GM18508 (cell line): ENCODE data around the gene HPSE2.
"Not testable (repeated sequence)": the region's sequence is repeated elsewhere in the genome, so short reads cannot be mapped to it uniquely, and the experiment has no call there.

Source experiments
- ATAC-seq: cut with Tn5 transposase; IDR thresholded peaks from one replicate; pipeline ENCODE4 v1.9.1; 2021; ENCODE audit warnings: moderate number of reproducible peaks; ENCODE audit not compliant: insufficient read depth, unreplicated experiment

The HPSE2 gene

DNA sequence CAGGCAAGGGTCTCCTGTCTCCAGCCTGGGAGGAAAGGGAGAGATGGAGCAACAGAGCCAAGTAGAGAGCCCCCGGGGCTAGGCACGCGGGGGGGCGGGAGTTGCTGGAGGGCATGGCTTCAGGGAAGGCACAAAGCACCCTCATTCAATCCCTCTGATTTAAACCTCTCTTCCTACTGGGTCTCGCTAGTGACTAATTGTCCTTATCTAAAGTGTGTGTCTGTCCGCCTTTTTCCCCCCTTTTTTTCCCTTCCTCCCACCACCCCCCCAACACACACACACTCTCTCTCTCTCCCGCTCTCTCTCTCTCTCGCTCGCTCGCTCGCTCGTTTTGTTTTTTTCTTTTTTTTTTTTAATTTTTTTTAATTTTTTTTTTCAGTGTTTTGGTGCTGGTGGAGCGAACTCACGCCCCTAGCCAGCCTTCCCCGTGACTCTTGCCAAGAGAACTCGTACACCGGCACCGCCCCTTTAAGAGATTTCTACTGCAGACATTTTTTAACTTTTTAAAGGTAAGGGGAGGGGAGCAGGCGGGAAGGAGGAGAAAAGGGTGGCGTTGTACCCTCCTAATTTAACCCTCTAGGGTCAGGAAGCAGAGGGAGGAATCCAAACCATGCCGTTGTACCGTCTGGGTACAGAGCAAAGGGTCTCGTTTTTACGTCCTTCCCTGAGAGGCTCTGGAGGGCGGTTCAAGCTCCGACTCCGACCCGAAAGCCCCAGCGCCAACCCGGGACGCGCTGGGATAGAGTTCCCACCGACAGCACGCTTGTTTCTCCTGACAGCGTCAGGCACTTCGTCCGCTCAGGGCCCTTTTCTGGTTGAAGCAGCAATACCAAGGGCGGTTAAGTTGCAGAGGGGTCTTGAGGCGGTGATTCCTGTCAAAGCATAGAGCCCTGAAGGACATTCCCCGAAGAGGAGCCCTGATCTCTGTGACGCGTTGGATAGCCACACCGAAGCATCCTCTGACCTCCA is at the start of gene HPSE2:
Gene HPSE2 (minus strand): TSS at position 195 of the 969 bp plus-strand sequence.
- no peak for ATAC-seq

DNA sequence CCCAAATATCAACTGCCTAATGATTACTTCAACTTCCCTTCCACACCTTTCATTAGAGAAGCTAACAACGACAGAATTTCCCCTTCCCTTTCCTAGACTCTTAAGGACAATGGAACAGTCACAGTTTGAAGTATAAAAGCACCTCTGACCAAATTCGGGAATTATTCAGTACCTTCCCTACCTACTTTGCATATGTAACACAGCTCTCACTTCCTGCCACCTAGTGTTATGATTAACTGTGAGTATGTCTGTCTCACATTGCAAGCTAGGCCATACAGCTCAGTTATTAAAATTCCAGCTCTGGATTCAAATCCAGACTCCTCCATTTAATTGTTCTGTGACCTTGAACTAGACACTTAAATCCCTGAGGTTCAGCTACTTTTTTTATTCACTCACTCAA is 44.8 kb upstream of the HPSE2 start:
- ATAC-seq = no peak

DNA sequence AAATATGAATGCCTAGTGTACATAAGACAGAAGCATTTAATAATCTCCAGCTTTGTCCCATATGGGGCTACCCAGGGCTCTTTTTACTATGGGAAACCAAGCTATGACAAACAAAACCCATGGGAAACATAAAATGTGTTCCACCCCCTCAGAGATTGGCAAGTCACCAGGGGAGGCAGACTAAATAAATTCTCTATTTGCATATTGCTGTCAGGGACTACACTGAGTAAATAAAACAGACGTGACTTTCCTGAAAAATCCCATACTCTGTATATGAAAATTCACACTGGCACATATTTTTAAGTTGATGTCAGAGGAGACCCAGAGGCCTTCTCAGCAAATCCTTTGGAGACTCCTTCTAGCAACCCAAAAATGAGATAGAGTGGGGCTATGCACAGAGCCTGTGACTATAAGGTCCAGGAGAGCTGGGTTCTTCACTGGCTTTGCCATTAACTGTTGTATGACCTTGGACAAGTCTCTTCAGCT is 44.0 kb upstream of the HPSE2 start:
- no peak for ATAC-seq

DNA sequence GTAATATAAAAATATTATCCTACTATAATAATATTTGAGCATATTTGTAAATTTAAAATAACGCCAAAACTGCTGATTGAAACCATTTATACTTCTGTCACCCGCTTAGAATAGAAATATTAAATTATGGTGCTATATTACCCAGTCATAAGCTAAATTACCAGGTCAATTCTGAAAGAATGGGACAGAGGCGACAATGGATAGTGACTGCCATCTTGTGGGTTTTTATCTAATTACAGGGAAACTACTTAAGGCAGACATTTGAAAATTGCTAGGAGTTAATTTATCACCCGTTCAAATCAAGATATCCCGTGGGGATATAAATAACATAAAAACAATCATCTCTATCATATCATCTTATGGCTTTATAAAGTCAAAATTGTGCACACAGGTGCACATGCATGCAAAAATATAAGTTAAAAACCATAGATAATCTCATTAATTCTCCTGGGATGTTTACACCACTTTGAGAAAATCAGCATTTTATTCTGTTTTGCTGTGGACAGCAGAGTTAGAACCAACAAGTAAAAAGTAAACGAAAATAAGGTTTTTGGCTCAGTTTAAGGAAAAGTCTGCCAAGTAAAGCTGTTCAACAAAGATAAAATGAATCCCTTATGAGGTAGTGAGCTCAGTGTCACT is 41.3 kb upstream of the HPSE2 start:
- ATAC-seq = no peak

DNA sequence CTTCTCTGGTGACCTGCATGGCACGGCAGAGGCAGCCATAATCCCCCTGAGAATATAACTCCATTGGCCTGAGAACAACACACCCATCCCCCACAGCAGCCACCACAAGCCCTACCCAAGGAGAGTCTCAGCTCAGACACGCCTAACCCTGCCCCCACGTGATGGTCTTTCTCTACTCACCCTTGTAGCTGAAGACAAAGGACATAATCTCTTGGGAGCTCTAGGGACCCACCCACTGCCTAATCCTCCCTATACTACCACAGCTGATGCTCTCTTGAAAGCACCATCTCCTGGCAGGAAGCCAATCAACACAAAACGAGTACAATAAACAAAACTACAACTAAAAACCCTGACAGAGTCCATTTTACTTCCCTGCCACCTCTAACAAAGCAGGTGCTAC is 30.7 kb upstream of the HPSE2 start:
- ATAC-seq = no peak

DNA sequence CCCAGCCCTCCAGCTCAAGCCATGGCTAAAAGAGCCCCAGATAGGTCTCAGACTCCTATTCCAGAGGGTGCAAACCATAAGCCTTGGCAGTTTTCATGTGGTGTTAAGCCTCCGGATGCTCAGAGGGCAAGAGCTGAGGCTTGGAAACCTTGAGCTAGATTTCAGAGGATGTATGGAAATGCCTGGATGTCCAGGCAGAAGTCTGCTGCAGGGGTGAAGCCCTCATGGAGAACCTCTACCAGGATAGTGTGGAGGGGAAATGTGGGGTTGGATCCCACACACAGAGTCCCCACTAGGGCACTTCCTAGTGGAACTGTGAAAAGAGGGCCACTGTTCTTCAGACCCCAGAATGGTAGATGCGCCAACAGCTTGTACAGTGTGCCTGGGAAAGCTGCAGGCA is 13.2 kb upstream of the HPSE2 start:
- ATAC-seq = no peak

DNA sequence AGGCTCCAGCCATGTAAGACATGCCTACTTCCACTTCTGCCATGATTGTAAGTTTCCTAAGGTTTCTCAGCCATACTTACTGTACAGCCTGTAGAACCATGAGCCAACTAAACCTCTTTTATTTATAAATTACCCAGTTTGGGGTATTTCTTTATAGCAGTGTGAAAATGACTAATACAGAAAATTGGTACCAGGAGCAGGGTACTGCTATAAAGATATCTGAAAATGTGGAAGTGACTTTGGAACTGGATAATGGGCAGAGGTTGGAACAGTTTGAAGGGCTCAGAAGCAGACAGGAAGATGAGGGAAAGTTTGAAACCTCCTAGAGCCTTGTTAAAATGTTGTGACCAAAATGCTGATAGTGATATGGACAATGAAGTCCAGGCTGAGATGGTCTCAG is 12.2 kb upstream of the HPSE2 start:
- ATAC-seq = not testable (repeated sequence)

DNA sequence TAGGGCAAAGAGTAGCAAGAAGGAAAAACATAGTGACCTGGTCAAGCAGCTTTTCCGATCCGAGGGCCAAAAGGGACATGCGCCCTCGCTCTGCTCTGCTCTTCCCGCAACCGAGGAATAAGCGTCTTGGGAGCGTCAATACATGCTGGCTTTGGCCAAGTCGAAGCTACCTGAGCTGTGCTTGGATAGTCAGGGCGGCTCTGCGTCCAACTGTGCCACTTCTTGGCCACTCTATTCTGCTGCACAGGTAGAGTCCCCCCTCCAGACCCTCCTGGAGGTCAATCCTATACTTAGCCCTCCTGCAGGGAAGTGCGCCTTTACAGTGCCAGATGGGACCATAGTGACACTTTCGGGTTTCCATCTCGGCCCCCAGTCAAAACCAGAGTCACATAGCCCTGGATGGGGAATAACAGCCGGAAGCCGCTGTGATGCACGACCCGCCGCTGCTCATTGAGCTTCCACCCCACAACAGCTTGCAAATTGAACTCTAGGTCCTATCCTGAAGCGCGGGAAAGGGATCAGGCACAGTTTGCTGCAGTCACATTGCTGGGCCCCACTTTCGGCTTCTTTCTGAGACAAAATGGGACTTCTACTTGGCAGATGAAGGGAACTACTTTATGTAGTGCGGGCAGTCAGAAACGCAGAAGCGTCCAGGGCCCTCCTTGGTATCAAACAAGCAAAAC is 1.1 kb upstream of the HPSE2 start:
- ATAC-seq = no peak

DNA sequence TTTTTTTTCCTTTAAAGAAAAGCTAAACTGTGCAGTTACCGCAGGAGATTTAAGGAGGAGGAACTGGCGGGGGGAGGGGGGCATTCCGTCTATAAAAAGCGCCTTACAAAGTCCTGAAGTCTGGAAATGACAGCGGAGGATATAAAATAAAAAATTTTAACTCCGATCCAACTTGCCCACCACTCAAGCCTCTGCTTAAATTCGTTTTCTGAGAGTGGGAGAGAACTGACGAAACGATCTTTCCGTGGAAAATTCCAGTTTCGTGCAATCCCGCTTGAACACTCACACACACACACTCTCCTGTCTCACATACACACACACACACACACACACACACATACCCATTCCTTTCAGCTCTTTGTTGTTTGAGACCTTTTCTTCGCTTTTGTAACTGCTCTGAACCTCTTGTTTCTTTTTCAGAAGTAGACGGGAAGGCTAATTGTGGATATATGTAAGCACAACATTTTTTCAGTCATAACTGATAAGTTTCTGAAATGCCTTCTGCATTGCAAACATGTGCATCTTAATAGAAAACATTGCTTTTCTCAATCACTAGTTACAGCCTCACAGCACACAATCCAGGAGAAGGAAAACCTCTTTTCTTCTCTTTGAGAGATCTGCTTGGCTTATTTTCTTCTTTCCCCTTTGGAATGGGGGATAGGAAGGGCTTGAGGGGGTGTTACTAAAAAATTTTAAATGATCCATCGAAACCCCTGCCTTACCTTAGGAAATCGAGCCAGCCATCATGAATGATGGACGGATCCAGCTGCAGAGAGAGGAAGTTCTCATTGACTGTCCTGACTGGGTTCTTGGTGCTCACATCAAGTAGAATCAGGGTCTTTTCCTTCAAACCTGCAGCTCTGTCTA is 628 bp downstream of the HPSE2 start:
- no peak for ATAC-seq

DNA sequence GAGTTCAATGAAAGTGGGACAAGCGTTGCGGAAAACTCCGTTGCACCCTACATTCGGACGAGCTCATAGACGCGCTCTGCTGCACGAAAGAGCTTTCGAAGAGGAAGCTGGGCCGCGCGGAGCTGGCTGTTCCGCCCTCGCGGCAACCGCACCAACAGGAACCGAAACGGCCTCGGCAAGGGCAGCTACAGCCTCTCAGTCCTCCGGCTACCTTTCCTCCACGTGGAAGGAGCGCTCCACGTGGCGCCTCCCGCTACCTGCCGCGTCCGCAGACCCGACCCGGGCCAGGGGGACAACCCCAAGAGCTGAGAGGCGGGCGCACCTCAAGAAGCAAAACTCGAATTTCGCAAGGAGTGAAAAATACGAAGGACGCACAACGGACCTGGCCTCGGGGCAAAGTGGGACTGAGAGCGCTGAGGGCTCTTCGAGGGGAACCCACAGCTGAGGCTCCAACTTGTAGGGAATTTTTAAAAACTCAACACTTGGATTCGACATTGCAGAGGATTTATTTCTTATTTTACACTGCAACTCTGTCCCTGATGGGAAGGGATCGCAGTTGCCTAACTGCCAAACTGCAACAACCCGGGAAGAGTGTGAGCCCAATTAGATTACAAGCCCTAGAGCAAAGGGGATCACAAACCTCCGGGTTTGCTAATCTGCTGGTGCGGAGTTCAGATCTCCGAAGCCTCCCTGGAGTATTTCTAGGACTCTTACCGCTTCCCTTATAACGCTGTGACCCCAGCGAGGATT is 1.4 kb downstream of the HPSE2 start:
- peak; percentile 91 for ATAC-seq

DNA sequence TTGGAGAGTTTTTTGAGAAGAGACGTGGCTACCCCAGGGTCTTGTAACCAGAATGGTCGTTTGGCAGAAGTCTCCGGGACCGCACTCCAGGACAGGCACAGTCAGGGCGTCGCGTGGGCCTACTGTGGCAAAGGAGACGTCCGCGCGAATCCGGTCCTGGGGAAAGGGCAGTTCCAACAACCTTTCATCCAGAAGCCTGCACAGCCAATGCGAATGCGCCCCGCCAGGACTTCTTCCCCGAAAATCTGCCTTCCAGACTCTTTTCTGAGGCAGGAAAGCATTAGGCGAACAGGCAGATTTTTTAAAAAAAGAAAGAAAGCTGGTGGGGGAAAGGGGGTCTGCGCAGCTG is 2.0 kb downstream of the HPSE2 start:
- no peak for ATAC-seq

DNA sequence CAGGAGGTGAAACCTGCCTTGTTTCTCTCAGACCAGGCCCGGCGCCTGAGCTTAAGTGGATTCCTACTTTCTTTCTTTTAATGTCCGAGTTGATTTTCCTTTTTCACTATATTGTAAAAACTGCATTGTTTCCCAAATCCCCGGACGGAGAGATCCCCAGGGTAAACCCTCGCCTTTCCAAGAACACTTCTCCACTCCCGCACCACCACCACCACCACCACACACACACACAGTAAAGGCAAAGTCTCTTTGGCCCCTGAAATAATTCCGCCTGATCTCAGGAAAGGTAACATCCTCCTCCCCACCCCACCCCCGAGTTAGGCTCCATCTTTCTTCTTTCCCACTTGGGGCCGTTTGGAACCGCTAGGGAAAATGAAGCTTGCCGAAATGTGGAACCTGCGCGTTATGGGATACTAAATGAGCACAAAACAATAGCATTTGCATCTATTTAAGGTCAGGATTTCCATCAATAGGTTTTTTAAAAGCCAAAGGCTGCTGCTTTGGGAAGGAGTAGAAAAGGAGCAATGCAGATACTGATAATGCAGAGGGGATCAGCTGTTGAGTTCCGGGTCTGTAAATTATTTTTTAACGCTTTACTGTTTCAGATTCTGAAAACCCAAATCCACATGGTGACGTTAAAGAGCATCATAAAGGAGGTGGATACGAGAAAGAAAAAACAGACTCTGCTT is 2.5 kb downstream of the HPSE2 start:
- no peak for ATAC-seq

DNA sequence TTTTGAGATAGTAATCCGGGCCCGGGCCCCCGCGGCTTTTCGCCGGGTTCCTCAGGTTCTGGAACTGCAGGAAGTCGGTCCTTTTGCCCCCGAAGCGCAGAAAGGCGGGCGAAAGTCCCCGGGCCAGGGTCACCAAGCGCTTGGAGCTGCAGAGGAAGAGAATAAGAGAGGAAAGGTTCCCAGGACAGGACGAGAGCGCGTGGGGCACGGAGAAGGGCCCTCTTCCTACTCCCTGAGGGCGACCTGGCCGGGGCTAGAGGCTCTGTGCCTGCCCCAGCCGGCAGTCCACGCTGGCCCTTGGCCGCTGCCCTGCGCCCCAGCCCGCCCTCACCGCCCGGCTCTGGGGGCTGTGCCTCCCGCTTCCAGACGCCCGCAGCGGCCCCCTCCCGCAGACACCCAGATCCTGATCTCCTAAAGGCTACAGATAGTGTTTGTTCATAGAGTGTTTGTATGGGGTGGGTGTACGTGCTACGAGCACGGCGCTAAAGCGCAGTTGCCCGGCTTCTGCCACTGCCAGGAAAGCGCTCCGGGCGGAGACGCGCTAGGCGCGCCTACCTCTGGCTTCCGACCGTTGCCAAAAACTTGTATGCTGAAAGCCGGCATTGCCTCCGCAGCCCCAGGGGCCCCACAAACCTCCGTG is 3.2 kb downstream of the HPSE2 start:
- no peak for ATAC-seq

DNA sequence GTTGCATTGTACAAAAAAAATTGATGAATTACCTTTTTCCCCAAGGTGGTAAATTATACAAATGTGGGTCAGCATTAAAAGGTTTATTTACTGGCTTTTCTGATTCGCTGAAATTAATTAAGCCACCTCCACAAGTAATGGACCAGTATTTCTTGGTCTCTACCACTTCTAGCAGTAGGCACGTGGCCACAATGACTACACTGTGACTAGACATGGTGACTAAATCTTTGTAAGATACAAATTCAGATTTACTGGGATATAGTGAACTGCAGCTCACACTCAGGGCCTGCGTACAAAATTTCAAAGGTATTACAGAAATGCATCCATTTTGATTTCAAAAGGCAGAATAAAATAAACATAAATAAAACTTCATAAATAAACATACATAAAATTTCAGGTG is 10.9 kb downstream of the HPSE2 start:
- ATAC-seq = no peak

DNA sequence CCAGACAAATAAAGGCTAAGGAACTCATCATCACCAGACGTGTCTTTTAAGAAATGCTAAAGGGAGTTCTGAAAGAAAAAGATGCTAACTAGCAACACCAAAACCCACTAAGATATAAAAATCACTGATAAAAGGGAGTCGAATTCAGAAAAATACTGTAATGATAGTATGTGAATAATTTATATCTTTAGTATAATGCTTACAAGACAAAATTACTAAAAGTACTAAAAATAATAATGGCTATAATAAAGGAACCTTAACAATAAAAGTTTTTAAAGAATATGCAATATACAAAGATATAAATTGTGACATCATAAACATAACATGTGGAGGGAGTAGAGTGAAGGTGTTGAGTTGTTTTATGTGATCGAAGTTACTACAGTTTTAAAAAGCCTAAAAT is 28.3 kb downstream of the HPSE2 start:
- no peak for ATAC-seq

DNA sequence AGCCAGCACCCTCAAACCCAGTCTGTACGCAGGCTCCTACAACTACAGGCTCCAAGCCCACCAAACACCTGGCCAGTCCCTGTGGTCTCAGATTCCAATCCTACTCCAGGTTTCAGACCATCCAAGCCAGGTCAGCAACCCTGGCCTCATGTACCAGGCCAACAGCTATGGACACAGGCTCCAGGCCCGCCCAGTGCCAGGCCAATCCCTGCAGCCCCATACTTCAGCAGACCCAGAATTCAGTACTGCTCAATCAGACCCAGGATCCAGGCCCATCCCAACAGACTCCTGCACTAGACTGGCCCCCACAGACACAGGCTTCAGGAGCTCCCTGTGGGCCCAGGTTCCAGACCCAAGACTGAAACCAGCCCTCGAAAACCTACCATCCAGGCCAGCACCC is 32.3 kb downstream of the HPSE2 start:
- ATAC-seq = no peak

DNA sequence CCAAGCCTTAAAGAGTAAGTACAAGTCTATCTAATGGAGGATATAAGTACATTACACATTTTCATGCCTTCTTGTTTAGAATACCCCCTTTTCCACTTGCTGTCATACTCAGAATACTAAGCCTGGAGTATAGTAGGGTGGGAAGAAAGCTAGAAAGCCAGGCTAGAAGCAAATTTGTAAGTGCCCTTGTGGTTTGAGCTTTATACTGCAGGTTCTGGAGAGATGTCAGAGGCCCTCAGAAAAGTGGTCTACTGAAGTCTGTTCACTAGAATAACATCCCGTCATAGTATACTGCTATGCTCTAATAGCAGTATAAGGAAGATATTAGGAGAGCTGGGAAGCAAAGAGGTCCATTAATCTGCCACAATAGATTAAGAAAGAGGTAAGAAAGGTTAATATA is 62.7 kb downstream of the HPSE2 start:
- no peak for ATAC-seq

DNA sequence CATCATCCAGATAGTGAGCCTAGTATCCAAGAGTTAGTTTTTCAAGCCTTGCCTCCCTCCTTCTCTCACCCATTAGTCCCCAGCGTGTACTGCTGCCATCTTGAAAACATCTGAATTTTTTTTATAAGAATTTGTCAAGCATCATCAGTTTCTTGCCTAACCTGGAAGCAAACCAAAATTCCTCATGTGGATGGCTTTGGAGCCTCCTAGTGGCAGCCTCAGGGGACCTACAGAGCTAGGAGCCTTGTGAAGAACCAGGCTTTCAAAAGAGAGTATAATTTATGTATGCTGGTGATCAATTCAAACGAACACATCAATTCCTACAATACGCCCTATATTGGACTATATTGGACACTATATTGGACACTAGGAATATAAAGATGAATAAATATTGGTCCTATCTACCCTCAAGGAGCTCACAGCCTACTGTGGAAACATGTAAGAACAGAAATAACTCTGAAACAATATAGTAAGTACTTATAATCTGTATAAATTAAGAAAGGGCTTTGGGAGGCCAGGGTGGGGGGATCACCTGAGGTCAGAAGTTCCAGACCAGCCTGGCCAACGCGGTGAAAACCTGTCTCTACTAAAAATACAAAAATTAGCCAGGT is 63.4 kb downstream of the HPSE2 start:
- ATAC-seq = no peak
